PC-9 (cell line): ENCODE data around the gene PRDM16. TPM values are rescaled to one million over a fixed set of nuclear protein-coding genes. Genes with fewer than 3 reads are reported as not detected.

Experiments used
- BruUV-seq: library from RNA; stranded (reverse); fragments of 400-500 nt; replicated peaks from 2 replicates; lab custom pipeline; 2021; lab: Mats Ljungman, UMichigan
- CTCF ChIA-PET: fragments of 300-600 bp; sonication (Branson Sonifier 250); formaldehyde crosslinking; loops from one replicate; lab custom pipeline; 2022; ENCODE audit warnings: antibody characterized with exemption; lab: Charles Lee
- POLR2A ChIA-PET: fragments of 300-600 bp; sonication (Branson Sonifier 250); formaldehyde crosslinking; loops from one replicate; lab custom pipeline; 2022; ENCODE audit warnings: antibody characterized with exemption; ENCODE audit not compliant: unreplicated experiment; lab: Charles Lee
- DNase-seq, 2 experiments: peaks; one replicate each; pipeline versions ENCODE4 v3.0.0 to v3.0.0-alpha.2; 2015 to 2022; ENCODE audit warnings: mixed read lengths in 1 of 2
- H2AFZ ChIP-seq: fragments of 200-600 bp; sonication (generic); 2 replicates; pipeline ENCODE4 v1.8.1; 2017; ENCODE audit warnings: antibody characterized with exemption
- H3F3A ChIP-seq: fragments of 200-600 bp; sonication (generic); 2 replicates; pipeline ENCODE4 v1.8.1; 2017; ENCODE audit warnings: antibody characterized with exemption, mild to moderate bottlenecking, low read depth; ENCODE audit not compliant: insufficient read depth
- H3K27ac ChIP-seq: fragments of 200-600 bp; sonication (generic); 2 replicates; pipeline ENCODE4 v1.6.1; 2016; ENCODE audit warnings: mixed run types
- H3K27me3 ChIP-seq: fragments of 200-600 bp; sonication (generic); 2 replicates; pipeline ENCODE4 v1.6.1; 2016; ENCODE audit warnings: low read depth, mixed run types; ENCODE audit not compliant: insufficient read depth
- H3K36me3 ChIP-seq: fragments of 200-600 bp; sonication (generic); 2 replicates; pipeline ENCODE4 v1.6.1; 2016; ENCODE audit warnings: low read depth, mixed run types
- H3K4me1 ChIP-seq: fragments of 200-600 bp; sonication (generic); replicated peaks from 2 replicates; pipeline ENCODE4 v1.6.1; 2016; ENCODE audit warnings: mixed run types; ENCODE audit not compliant: insufficient read depth
- H3K4me2 ChIP-seq: fragments of 200-600 bp; sonication (generic); 2 replicates; pipeline ENCODE4 v1.6.1; 2017; ENCODE audit warnings: mixed run types
- H3K4me3 ChIP-seq: fragments of 200-600 bp; sonication (generic); 2 replicates; pipeline ENCODE4 v1.6.1; 2016; ENCODE audit warnings: mixed run types
- H3K79me2 ChIP-seq: fragments of 200-600 bp; sonication (generic); 2 replicates; pipeline ENCODE4 v1.6.1; 2017; ENCODE audit warnings: low read depth, mixed run types
- H3K9me2 ChIP-seq: fragments of 200-600 bp; sonication (generic); 2 replicates; pipeline ENCODE4 v1.8.1; 2017; ENCODE audit warnings: mild to moderate bottlenecking; ENCODE audit not compliant: insufficient read depth
- H3K9me3 ChIP-seq: fragments of 200-600 bp; sonication (generic); 2 replicates; pipeline ENCODE4 v1.8.1; 2016; ENCODE audit warnings: low read depth; ENCODE audit not compliant: insufficient read depth
- H4K20me1 ChIP-seq: fragments of 200-600 bp; sonication (generic); 2 replicates; pipeline ENCODE4 v1.8.1; 2017; ENCODE audit not compliant: insufficient read depth
- CTCF ChIP-seq: fragments of 200-600 bp; sonication (generic); conservative IDR thresholded peaks from 2 replicates; pipeline ENCODE4 v1.6.1; 2017; ENCODE audit warnings: mixed run types, antibody characterized with exemption, mild to moderate bottlenecking, moderate library complexity
- EZH2 ChIP-seq: fragments of 200-600 bp; sonication (generic); IDR thresholded peaks from 2 replicates; pipeline ENCODE4 v1.8.0; 2017; ENCODE audit warnings: antibody characterized with exemption, low read depth
- intact Hi-C: fragments of 100-400 bp; cut with micrococcal nuclease; formaldehyde crosslinking; loops from one replicate; pipeline ENCODE4 v1.10.0; 2022; ENCODE audit not compliant: unreplicated experiment
- total RNA-seq: library from RNA; stranded (reverse); gene quantifications from 2 replicates; pipeline ENCODE4 v1.2.3, GENCODE V29; 2021

The PRDM16 gene
- total RNA-seq, 1 experiment from 2014 or later, result not detected

- intact Hi-C loops, result no loop called here
- Histone ChIP-seq H3K9me2 (no peaks in the 10 kb centered on the region), H3K27me3 (peaks cover 99% of the 10 kb centered on the region), H3K9me3 (no peaks in the 10 kb centered on the region), H2AFZ (no peak overlapping the region), H3K79me2 (no peaks in the 10 kb centered on the region), H3K4me2 (no peak overlapping the region), H3K4me3 (no peak overlapping the region), H3K4me1 (no peaks in the 10 kb centered on the region), H3K36me3 (no peaks in the 10 kb centered on the region), H4K20me1 (no peaks in the 10 kb centered on the region; the same call in 1 of the 2 replicates), H3F3A (no peaks in the 10 kb centered on the region), H3K27ac (no peak overlapping the region)
- BruUV-seq, result no TSS peak
- no peak for DNase-seq
- TF ChIP-seq CTCF, result no peak
- TF ChIP-seq EZH2, result no peak
- CTCF ChIA-PET, result no interaction called here
- POLR2A ChIA-PET, result no interaction called here
Measured at GRCh38 chr1:3366126-3367051, 297.4 kb downstream of the PRDM16 start.

- DNase-seq, result no peak
- intact Hi-C loops, result no loop called here
- H3K4me1 ChIP-seq, result no peaks in the 10 kb centered on the region
- H3K27me3 ChIP-seq, result peaks cover 99% of the 10 kb centered on the region
- no peak for TF ChIP-seq CTCF
- no peak for TF ChIP-seq EZH2
- POLR2A ChIA-PET, result no interaction called here
- H3K4me3 ChIP-seq, result no peak overlapping the region
- no peak overlapping the region for H3K27ac ChIP-seq
- H3K9me3 ChIP-seq, result no peaks in the 10 kb centered on the region
- no peaks in the 10 kb centered on the region for H3K79me2 ChIP-seq
- CTCF ChIA-PET, result no interaction called here
- no TSS peak for BruUV-seq
- H3K36me3 ChIP-seq, result no peaks in the 10 kb centered on the region
- H3K9me2 ChIP-seq, result no peaks in the 10 kb centered on the region
- no peaks in the 10 kb centered on the region; the same call in 1 of the 2 replicates for H4K20me1 ChIP-seq
- H2AFZ ChIP-seq, result no peak overlapping the region
- H3K4me2 ChIP-seq, result no peak overlapping the region
- H3F3A ChIP-seq, result no peaks in the 10 kb centered on the region
Measured at GRCh38 chr1:3367376-3367775, 298.4 kb downstream of the PRDM16 start.

GRCh38 chr1:3368059-3368458 lies 299.1 kb downstream of the PRDM16 start:
- TF ChIP-seq CTCF, result no peak
- no peak for TF ChIP-seq EZH2
- no peaks in the 10 kb centered on the region for H3K79me2 ChIP-seq
- H3K9me2 ChIP-seq, result no peaks in the 10 kb centered on the region
- H4K20me1 ChIP-seq, result no peaks in the 10 kb centered on the region; the same call in 1 of the 2 replicates
- no peak overlapping the region for H3K27ac ChIP-seq
- intact Hi-C loops, result no loop called here
- no peak overlapping the region for H2AFZ ChIP-seq
- no peaks in the 10 kb centered on the region for H3K36me3 ChIP-seq
- no peak overlapping the region for H3K4me3 ChIP-seq
- ChIA-PET POLR2A (no interaction called here), CTCF (no interaction called here)
- no peak overlapping the region for H3K4me2 ChIP-seq
- H3K9me3 ChIP-seq, result no peaks in the 10 kb centered on the region
- no peaks in the 10 kb centered on the region for H3F3A ChIP-seq
- H3K4me1 ChIP-seq, result no peaks in the 10 kb centered on the region
- BruUV-seq, result no TSS peak
- H3K27me3 ChIP-seq, result peaks cover 99% of the 10 kb centered on the region
- DNase-seq, result no peak
